GM11168 (cell line): ENCODE measurements around the gene COX5A.

Experiments used
- in situ Hi-C: fragments of 300-500 bp; cut with MboI; formaldehyde crosslinking; loops from one replicate; pipeline ENCODE4 v1.12.0; 2022; ENCODE audit warnings: low sequenced_read_pairs; ENCODE audit not compliant: unreplicated experiment

The COX5A gene

GRCh38 chr15:74937590-74938371 lies at the start of gene COX5A:
Gene COX5A (minus strand): TSS chr15:74938073. CDS start chr15:74938014, 59 bp downstream.
- in situ Hi-C loops: no loop called here

DNA sequence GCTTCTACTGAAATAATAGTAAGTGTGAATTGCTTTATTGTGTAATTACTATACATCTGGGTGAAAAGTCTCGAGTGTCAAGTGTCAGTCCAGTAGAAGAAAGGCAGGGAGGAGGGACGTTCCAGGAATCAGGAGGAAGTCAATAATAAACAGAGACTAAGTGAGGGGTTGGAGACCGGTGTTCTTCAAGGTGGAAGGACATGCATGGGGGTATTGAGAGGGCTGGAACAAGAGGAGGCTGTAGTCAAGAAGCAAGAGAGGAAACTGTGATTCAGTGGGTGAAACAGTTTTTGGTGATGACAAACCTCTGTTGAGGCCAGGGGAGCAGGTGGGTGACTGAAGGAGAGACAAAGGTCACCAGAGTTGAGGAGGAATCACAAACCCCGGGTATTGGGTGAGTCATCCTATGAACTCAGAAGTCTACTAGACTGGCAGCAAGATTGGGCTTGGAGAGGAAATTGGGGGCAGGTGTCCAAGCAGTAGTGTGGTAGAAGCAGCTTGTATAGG lies 45.9 kb upstream of the COX5A start:
- in situ Hi-C loops: no loop called here

GRCh38 chr15:74982183-74982582 lies 44.3 kb upstream of the COX5A start:
- in situ Hi-C loops: no loop called here

DNA sequence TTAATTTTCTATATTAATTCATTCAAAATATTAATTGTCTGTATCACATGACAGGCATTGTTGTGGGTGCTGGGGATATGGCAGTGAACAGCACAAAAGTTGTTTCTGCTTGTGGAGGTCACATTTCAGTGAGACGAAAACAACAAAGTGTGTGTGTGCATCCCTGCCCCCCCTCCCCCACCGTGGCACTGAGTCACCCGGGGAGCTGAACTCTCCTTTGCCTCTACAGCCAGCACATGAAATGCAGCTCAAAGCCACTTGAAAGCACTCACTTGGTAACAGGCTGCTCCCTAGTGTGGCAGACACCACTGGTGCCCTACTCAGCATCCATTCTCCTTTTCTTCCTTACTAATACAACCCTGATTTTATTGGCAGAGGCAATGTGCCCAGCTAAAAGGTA lies 40.6 kb upstream of the COX5A start:
- in situ Hi-C loops: no loop called here

DNA sequence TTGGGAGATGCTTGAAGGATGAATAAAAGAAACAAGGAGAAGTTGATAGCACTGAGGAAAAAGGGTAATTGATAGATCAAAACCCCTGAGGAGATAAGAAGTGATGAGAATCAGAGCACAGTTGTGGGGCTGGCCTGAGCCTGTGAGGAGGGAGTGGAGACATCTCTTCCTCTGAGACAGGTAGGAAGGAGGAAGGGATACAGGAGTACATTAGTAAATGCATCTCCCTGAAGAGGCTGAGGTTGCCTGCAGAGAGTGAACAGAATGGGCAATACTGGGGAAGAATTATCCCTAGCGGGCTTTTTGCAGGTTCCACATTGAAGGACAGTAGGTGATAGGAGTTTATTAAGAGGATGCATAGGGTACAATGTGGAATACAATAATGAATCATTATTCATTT lies 40.2 kb upstream of the COX5A start:
- in situ Hi-C loops: no loop called here

DNA sequence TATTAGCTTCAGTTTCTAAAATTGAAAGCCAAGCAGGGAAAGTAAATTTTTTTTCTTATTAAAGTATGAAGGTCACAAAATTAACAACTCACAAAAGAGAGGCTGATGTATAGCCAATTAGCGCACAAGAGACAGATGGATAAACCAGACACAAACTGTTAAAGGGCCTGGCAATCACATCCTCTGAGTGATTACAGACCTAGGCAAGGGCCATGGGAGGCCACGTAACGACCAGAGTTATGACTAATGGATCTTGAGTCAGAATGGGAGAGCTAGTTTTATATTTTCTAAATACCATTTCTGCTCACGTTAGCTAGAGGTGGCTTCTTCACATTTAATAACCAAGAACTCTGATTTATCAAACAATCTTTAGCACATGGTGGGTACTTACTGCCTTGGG lies 39.7 kb upstream of the COX5A start:
- in situ Hi-C loops: no loop called here

DNA sequence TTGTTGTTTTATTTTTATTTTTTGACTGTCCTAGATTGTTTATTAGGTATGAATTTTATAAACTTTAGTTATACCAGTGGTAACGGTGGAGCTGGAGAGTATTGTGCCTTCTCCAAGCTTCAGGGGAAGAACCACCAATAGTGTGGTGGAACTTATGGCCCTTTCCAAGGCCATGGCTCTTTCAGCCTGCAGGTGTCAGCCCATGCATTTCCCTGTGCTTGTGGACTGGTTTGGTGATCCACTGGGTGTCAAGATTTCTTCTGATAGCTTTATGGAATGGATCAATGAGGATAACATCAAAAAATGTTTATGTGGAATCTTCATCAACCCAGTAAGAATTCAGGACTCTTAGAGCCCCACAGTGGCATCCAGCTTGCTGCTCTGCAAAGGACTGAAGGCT lies 38.3 kb upstream of the COX5A start:
- in situ Hi-C loops: no loop called here

DNA sequence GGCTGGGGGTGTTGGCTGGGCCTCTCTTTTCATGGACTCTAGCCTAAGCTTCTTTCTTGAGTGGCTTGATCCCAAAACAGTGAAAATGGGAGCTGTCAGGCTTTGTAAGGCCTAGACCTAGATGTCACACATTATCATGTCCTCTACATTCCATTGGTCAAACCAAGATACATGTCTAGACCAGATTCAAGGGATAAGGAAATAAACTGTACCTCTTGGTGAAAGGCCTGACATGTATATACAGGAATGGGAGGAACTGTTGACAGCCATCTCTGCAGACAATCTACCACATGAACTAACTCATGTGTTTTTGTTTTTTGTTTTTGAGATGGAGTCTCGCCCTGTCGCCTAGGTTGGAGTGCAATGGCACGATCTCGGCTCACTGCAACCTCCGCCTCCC lies 29.8 kb upstream of the COX5A start:
- in situ Hi-C loops: no loop called here

GRCh38 chr15:74964794-74965193 lies 26.9 kb upstream of the COX5A start:
- in situ Hi-C loops: no loop called here

DNA sequence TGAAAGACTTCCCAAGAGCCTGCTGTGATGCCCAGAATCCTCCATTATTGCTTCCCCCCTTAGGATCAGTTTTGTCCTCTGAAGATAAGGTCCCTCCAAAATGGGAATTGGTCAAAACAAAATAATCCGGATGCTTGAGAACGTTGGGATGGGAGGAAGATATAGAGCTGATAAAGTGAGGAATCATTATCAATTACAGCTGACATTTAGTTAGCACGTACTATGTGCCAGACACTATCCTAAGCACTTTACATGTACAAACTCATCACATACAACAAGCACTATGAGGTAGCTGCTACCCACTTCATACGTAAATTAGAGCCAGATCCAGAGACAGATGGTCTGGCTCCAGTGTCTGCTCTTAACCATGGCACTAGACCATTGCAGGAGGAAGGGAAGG lies 25.3 kb upstream of the COX5A start:
- in situ Hi-C loops: no loop called here

DNA sequence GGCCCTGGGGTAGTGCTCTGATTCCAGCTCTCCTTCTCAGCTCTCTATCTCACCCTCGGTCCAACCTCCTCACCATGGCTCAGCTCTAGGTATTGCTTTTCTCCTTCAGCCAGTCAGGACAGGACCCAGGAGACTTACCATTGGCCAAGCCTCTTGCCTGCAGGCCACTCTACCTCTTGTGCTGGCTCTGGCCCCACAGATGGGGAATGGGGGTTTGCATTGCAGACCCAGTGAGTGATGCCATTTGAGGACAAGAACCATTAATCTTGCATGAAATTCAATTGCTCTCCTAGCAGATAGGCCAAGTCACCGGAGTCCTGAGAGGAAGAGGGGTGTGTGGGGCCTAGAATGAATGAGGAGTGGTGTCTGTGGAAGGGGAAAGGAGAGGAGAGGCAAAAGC lies 24.8 kb upstream of the COX5A start:
- in situ Hi-C loops: no loop called here

DNA sequence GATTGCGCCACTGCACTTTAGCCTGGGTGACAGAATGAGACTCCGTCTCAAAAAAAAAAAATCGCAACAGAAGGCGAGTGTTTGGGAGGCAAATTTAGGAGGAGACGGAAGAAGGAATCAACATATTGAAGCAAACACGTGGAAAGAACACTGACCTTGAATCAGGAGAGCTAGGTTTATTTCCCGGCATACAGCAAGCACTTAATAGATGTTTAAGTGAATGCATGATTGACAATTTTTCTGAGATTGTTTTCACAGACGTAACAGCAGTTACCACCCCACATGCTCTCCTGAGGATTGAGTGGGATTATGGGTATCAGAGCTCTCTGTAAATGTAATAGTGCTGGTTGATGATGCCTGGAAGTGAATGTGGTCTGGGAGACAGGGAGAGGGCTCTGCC lies 24.3 kb upstream of the COX5A start:
- in situ Hi-C loops: no loop called here

- in situ Hi-C loops: no loop called here
These were observed 23.7 kb upstream of the COX5A start for GRCh38 chr15:74961616-74962015.

DNA sequence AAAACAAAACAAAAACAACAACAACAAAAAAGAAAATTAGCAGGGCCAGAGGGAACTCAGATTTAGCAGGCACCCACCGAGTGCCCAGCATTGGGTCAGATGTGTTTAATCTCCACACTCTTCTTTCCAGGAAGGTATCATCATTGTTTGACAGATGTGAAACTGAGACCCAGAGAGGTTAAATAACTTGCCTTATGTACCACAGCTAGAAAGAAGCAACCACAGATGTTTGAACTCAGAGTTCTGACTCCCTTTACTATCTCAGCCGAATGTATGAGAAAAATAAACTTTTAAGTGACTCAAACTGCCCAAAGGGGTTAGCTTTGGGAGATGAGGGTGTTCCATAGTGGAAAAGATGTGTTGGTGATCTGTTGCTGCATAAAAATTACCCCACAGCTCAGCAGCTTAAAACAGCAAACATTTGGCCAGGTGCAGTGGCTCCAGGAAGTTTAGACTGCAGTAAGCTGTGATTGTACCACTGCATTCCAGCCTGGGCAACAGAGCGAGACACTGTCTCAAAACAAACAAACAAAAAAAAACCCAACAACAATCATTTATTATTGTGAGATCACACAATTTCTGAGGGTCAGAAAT lies 23.2 kb upstream of the COX5A start:
- in situ Hi-C loops: no loop called here

DNA sequence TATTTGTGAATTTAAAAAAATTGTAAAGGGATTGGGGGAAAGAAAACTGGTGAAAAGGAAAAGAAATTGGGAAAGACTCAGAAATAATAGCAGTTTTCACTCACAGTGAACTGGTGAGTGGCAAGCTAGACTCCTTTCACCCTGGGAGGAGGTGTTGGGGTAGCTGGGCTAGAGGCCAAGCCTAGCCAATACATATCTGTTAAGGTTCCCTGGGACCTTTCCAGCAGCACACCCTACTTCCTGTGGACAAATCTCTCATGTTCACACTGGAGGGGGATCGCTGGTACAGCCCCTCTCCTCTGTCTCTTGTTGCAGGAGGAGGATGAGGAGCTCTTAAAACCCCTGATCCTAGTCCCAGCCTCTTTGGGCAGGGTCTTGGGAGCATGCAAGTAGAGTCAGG lies 22.4 kb upstream of the COX5A start:
- in situ Hi-C loops: no loop called here

GRCh38 chr15:74959586-74959939 lies 21.7 kb upstream of the COX5A start:
- in situ Hi-C loops: no loop called here

DNA sequence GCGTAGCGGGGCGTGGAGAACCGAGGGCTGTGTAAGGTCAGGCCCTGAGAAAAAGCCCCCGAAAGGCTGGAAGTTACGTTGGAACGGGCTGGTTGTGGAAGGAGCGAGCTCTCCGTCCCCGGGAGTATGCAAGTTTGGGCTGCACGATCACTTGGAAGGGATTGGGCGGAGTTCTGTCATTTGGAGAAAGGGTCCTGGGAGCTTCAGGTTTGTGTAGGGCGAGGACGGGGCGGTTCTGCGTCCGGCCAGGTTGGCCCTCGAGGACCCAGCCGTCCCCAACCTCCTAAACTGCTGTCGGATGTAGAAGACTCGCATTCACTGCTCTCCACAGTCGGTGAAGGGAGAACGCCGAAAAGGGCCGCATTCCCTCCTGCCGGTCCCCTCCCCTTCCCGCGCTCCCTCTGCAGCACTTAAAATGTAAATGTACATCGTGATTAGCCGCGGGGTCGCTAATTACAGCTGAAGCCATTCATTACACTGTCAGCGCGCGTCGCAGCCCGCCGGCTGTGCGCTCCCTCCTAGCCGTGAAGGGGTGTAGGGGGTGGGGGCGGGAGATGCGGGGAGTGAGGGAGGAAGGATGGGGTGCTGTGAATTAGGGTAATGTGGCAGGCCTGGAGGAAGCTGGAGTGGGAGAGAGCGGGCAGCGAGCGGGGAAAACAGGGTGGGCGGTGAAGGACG lies 21.2 kb upstream of the COX5A start:
- in situ Hi-C loops: no loop called here

DNA sequence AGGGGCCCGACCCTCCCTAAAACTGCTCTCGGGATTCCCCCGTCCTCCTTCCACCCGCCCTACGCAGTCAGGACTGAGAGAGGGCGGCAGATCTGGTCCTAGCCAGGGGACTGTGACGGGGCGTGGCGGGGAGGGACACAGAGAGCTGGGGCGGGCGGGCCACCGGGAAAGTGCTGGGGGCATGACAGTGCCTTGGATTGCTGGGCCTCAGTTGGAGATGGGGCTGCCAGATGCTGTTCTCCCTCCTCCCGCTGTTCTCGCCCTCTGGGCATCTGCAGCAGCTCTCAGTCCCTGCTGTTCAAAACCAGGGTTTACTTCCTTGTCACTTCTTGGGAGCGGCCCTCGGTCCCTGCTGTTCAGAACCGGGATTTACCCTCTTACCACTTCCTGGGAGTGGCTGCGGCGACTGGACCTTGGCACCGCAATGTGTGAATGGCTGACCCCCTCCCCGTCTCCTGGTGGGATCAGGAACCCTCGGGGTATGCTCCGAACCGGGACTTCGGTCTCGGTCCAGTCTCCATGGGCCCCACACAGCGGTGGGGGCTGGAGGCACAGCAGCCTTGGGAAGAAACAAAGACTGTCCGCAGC lies 20.5 kb upstream of the COX5A start:
- in situ Hi-C loops: no loop called here

DNA sequence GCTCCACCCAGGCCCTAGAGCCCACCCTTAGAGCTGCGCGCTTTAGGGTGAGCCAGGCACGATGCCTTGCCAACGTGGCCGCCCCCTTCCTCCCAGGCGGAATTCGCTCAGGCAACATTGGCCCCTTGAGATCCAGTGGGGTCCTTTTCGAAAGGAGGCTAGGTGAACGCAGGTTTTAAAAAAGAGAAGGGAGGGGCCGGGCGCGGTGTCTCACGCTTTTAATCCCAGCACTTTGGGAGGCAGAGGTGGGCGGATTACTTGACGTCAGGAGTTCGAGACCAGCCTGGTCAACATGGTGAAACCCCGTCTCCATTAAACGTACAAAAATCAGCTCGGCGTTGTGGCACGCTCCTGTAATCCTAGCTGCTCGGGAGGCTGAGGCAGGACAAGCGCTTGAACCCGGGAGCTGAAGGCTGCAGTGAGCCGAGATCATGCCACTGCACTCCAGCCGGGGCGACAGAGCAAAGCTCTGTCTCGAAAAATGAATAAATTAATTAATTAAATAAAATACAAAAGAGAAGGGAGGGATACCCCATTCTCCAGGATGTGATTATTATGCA lies 19.7 kb upstream of the COX5A start:
- in situ Hi-C loops: no loop called here

DNA sequence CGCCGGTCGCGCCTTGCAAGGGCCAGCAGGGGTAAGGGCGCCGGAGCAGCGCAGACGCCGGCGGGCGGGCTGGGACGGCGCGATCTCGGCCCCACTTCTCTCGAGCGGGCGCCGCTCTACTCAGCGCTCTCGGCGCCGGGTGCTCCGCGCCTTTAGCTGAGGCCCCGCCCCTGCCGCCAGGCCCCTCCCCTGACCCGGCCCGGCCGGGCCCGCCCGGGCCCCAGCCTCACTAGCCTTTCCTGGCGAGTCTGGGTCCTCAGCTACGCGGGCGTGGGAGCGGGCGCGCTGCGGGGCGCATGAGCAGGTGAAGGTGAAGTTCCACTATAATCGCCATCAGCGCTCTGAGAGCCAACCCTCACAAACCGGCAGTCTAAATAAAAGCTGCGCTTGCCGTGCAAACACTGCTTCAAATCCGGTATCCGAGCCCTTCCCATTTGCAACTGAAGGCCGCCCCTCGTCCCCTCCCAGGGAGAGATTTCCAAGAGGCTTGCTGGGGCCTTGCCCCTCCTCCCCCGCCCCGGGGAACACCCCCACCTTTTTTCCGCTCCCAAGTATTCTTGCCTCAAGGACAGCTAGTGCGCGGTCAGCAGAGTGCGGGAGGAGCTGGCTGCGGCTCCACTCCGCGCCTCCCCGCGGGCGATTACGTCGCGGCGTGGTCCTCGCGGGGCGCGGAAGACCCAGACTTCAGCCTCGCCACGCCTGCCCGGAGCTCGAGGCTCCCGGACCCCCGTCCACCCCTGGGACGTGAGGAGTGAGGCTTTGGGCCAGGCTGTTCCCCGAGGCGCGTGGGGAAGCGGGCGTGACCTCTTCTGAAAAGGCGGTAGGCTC lies 19.0 kb upstream of the COX5A start, which contains the start of gene RPP25:
Gene RPP25, minus strand, starts transcription at position 125 of the 828 bp plus-strand sequence. CDS start 189 bp downstream, outside the sequence.
- in situ Hi-C loops: no loop called here
